Uterus (tissue), 2 donors: ENCODE measurements around the gene PLPP1.

Source experiments
- CTCF ChIP-seq, 4 experiments: fragments of 200-600 bp in 2 of 4; fragments of 450-650 bp in 2 of 4; sonication (generic) in 2 of 4; IDR thresholded peaks; one replicate each; pipeline ENCODE4 v1.5.1; 2016 to 2019; ENCODE audit warnings: antibody characterized with exemption in 4 of 4, mild to moderate bottlenecking in 2 of 4, moderate library complexity in 1 of 4
- POLR2A ChIP-seq, 2 donors: fragments of 450-650 bp; IDR thresholded peaks; one replicate each; pipeline ENCODE4 v1.6.1; 2016; ENCODE audit warnings: antibody characterized with exemption in 2 of 2, mild to moderate bottlenecking in 1 of 2, moderate library complexity in 1 of 2

DNA sequence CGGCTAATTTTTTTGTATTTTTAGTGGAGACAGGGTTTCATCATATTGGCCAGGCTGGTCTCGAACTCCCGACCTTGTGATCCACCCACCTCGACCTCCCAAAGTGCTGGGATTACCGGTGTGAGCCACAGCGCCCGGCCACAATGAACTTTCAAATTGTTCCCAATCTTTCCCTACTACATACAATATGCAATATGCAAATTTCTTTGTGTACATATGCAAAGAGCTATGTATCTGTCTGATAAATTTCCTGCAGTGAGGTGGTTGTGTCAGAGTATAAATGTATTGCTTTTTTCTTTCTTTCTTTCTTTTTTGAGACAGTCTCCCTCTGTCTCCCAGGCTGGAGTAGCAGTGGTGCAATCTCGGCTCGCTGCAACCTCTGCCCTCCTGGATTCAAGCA is 48.8 kb upstream of the PLPP1 start:
- TF ChIP-seq CTCF (IDR thresholded peaks at IDR 0.05) = no peak
- TF ChIP-seq POLR2A (IDR thresholded peaks at IDR 0.05) = no peak
